Brain microvascular endothelial cell (primary cell): ENCODE measurements around the gene ENTREP3.

Source experiments
- DNase-seq: peaks from one replicate; pipeline ENCODE4 v3.0.0-alpha.2; 2020
- H3K27ac ChIP-seq: fragments of 250-450 bp; sonication (Bioruptor Pico); 2 replicates; pipeline ENCODE4 v1.5.1; 2020; ENCODE audit warnings: mild to moderate bottlenecking, moderate library complexity
- H3K27me3 ChIP-seq: fragments of 250-450 bp; sonication (Bioruptor Pico); replicated peaks from 2 replicates; pipeline ENCODE4 v1.5.1; 2020; ENCODE audit warnings: mild to moderate bottlenecking
- H3K36me3 ChIP-seq: fragments of 250-450 bp; sonication (Bioruptor Pico); replicated peaks from 2 replicates; pipeline ENCODE4 v1.5.1; 2020; ENCODE audit warnings: mild to moderate bottlenecking
- H3K4me3 ChIP-seq: 2 replicates; pipeline ENCODE4 v1.5.1; 2011; ENCODE audit warnings: low read depth, mild to moderate bottlenecking, control low read depth, low read length, moderate library complexity
- CTCF ChIP-seq: IDR thresholded peaks from 2 replicates; pipeline ENCODE4 v1.5.1; 2011; ENCODE audit warnings: low read depth, mild to moderate bottlenecking, moderate library complexity, low read length, control low read depth, inconsistent platforms; ENCODE audit errors: missing control alignments
- in situ Hi-C: cut with HindIII; loops from 2 replicates; pipeline ENCODE4 v1.10.0; 2017; ENCODE audit warnings: low sequenced_read_pairs, low pct_ligation_motif_present

The ENTREP3 gene

GRCh38 chr1:155267373-155267772, 12.1 kb upstream of the ENTREP3 start:
- no peak for DNase-seq
- peaks cover 78% of the 10 kb centered on the region for H3K36me3 ChIP-seq
- no peak for TF ChIP-seq CTCF

GRCh38 chr1:155266553-155266952, 11.3 kb upstream of the ENTREP3 start:
- DNase-seq = no peak
- Histone ChIP-seq H3K4me3 (no peak overlapping the region), H3K36me3 (peaks cover 77% of the 10 kb centered on the region), H3K27ac (no peak overlapping the region), H3K27me3 (no peaks in the 10 kb centered on the region)
- no peak for TF ChIP-seq CTCF
- in situ Hi-C loops = no loop called here

More at GRCh38 chr1:155267373-155267772, 12.1 kb upstream of the ENTREP3 start:
- in situ Hi-C loops = no loop called here
- Histone ChIP-seq H3K27ac (no peak overlapping the region), H3K4me3 (no peak overlapping the region), H3K27me3 (no peaks in the 10 kb centered on the region)

GRCh38 chr1:155263067-155263466, 7.8 kb upstream of the ENTREP3 start:
- in situ Hi-C loops = no loop called here
- no peak overlapping the region for H3K27ac ChIP-seq

GRCh38 chr1:155261852-155262673, 6.8 kb upstream of the ENTREP3 start, which contains the start of gene SCAMP3:
SCAMP3 (minus strand) TSS chr1:155262360; CDS start chr1:155262151, 209 bp downstream.
- no peaks in the 10 kb centered on the region for H3K27me3 ChIP-seq
- in situ Hi-C loops = no loop called here
- peak within 1 kb of the TSS; percentile 94 for H3K4me3 ChIP-seq
- peak; percentile 98 for DNase-seq
- peaks cover 38% of the 10 kb centered on the region for H3K36me3 ChIP-seq
- H3K27ac ChIP-seq = peak within 1 kb of the TSS; percentile 45
- TF ChIP-seq CTCF = no peak

More at GRCh38 chr1:155263067-155263466, 7.8 kb upstream of the ENTREP3 start:
- Histone ChIP-seq H3K36me3 (peaks cover 48% of the 10 kb centered on the region), H3K27me3 (no peaks in the 10 kb centered on the region), H3K4me3 (no peak overlapping the region)
- no peak for DNase-seq
- TF ChIP-seq CTCF = no peak

GRCh38 chr1:155261493-155261851, 6.2 kb upstream of the ENTREP3 start:
- Histone ChIP-seq H3K27ac (peak overlapping the region; percentile 45), H3K27me3 (no peaks in the 10 kb centered on the region), H3K4me3 (peak overlapping the region; percentile 94), H3K36me3 (peaks cover 32% of the 10 kb centered on the region)
- no peak for DNase-seq
- in situ Hi-C loops = no loop called here
- TF ChIP-seq CTCF = peak; percentile 2
